Pancreas (tissue), 10 donors: ENCODE results near the gene OR2M2. TPM values are rescaled to one million over a fixed set of nuclear protein-coding genes. Genes with fewer than 3 reads are reported as not detected.

Source experiments
- ATAC-seq, 4 donors: fragments of 200-7000 bp; cut with Tn5 transposase; one replicate each; pipeline versions ENCODE4 v1.8.0 to v1.9.1; 2020; ENCODE audit warnings: mild to moderate bottlenecking in 4 of 4, moderate library complexity in 4 of 4
- DNase-seq, 6 donors: peaks; one replicate each; pipeline ENCODE4 v3.0.0-alpha.2; 2020
- FAIRE-seq: peaks from 2 replicates; lab custom pipeline; 2012; peaks lifted over from hg19 to GRCh38; lab: Jason Lieb, UNC
- H3K27ac ChIP-seq, 4 donors: fragments of 200-600 bp; sonication (generic); 1 replicate in 3 of 4; 2 replicates in 1 of 4; pipeline versions ENCODE4 v1.5.0 to v1.8.0; 2020
- H3K27me3 ChIP-seq, 4 donors: fragments of 200-600 bp; one replicate each; pipeline ENCODE4 v1.8.0; 2021
- H3K36me3 ChIP-seq, 3 donors: fragments of 200-600 bp; sonication (generic) in 1 of 3; one replicate each; pipeline versions ENCODE4 v1.5.0 to v1.8.0; 2020 to 2021
- H3K4me1 ChIP-seq, 3 donors: fragments of 200-600 bp; one replicate each; pipeline ENCODE4 v1.8.0; 2021
- H3K4me3 ChIP-seq, 4 donors: fragments of 200-600 bp; sonication (generic) in 2 of 4; one replicate each; pipeline versions ENCODE4 v1.5.0 to v1.8.0; 2020 to 2021
- H3K9me3 ChIP-seq, 4 donors: fragments of 200-600 bp; one replicate each; pipeline ENCODE4 v1.8.0; 2021
- CTCF ChIP-seq, 4 donors: fragments of 200-600 bp; sonication (generic) in 3 of 4; IDR thresholded peaks; one replicate each; pipeline versions ENCODE4 v1.5.0 to v1.8.0; 2021; ENCODE audit warnings: antibody characterized with exemption in 4 of 4
- WGBS, 2 donors: extraction: QIAGEN DNeasy Blood & Tissue Kit; methylation state at CpG; one replicate each; pipeline ENCODE4 v1.1.7; 2013; 5-methylcytosine and 5-hydroxymethylcytosine counted together
- intact Hi-C, 3 donors: fragments of 100-400 bp; cut with DNase I; formaldehyde crosslinking; loops; one replicate each; pipeline versions ENCODE4 v1.11.1 to v1.14.2; 2022
- polyA plus RNA-seq, 2 donors: library from polyadenylated mRNA; stranded (reverse); fragments of 200-250 nt; gene quantifications; one replicate each; pipeline ENCODE4 v1.2.3, GENCODE V29; 2013
- total RNA-seq, 6 donors: library from RNA; stranded (reverse); fragmentation: NEBNext Ultra II Directional in 4 of 6; extraction: Animal tissue kit (Norgen Biotek cat#: 25700) in 4 of 6; gene quantifications; one replicate each; pipeline versions ENCODE4 v1.2.1 to v1.2.4, GENCODE V29; 2021 to 2023
- donor health status: healthy with polysubstance abuse.
- donor health status: DM: no; HTN: no; CAD: no; lungs with moderate emphysema.
- donor health status: DM: no; HTN: no; CAD: no.
- donor health status: control.
- donor health status: control.
- donor health status: Bipolar disorder and iron deficiency.
- donor health status: DM: yes; HTN: yes; CAD: no.
- donor health status: DM: no; HTN: no; CAD: no.
- donor health status: DM: no; HTN: no; CAD: no.
- donor health status: DM: yes; HTN: yes; CAD: no.

The OR2M2 gene
- total RNA-seq, result not detected
- polyA plus RNA-seq, result not detected

- Histone ChIP-seq H3K4me3 (no peak within 1 kb of the TSS), H3K9me3 (no peaks in the 10 kb centered on the region), H3K4me1 (no peaks in the 10 kb centered on the region), H3K27ac (no peak within 1 kb of the TSS), H3K36me3 (no peaks in the 10 kb centered on the region), H3K27me3 (no peaks in the 10 kb centered on the region)
- TF ChIP-seq CTCF (IDR thresholded peaks at IDR 0.05), result no peak
- no peak for FAIRE-seq
- no peak for ATAC-seq
- DNase-seq, result no peak
- intact Hi-C loops, result no loop called here
These were observed at the start of gene OR2M2 for GRCh38 chr1:248174521-248174920. Gene OR2M2, plus strand, starts transcription at chr1:248174821. Its CDS starts 5,165 bp downstream, at chr1:248179986.

- intact Hi-C loops, result no loop called here
- FAIRE-seq (no peak), DNase-seq (no peak), ATAC-seq (no peak)
- Histone ChIP-seq H3K27me3 (no peaks in the 10 kb centered on the region), H3K9me3 (no peaks in the 10 kb centered on the region), H3K4me1 (no peaks in the 10 kb centered on the region), H3K36me3 (no peaks in the 10 kb centered on the region), H3K27ac (no peak overlapping the region), H3K4me3 (no peak overlapping the region)
- TF ChIP-seq CTCF (IDR thresholded peaks at IDR 0.05), result no peak
- 70 to 71% methylated on average over 5 of the region's 5 CpGs for WGBS, 2 donors
These were observed 47.0 kb upstream of the OR2M2 start for GRCh38 chr1:248127653-248128052.

GRCh38 chr1:248136811-248137210, 37.8 kb upstream of the OR2M2 start:
- intact Hi-C loops, result no loop called here
- no peak for TF ChIP-seq CTCF (IDR thresholded peaks at IDR 0.05)
- peak in 1 of 6 donors; percentile 52 for DNase-seq
- Histone ChIP-seq H3K4me1 (no peaks in the 10 kb centered on the region), H3K9me3 (no peaks in the 10 kb centered on the region), H3K4me3 (no peak overlapping the region), H3K36me3 (no peaks in the 10 kb centered on the region), H3K27ac (no peak overlapping the region), H3K27me3 (no peaks in the 10 kb centered on the region)
- ATAC-seq, result no peak
- WGBS, 2 donors, result 50 to 59% methylated on average over 21 of the region's 21 CpGs
- FAIRE-seq, result no peak

GRCh38 chr1:248140846-248141245, 33.8 kb upstream of the OR2M2 start:
- Histone ChIP-seq H3K4me3 (no peak overlapping the region), H3K36me3 (no peaks in the 10 kb centered on the region), H3K27ac (no peak overlapping the region), H3K27me3 (no peaks in the 10 kb centered on the region), H3K9me3 (no peaks in the 10 kb centered on the region), H3K4me1 (no peaks in the 10 kb centered on the region)
- DNase-seq (no peak), ATAC-seq (no peak), FAIRE-seq (no peak)
- 49 to 76% methylated on average over 1 of the region's 1 CpG for WGBS, 2 donors
- TF ChIP-seq CTCF (IDR thresholded peaks at IDR 0.05), result no peak
- intact Hi-C loops, result no loop called here

GRCh38 chr1:248143311-248143710, 31.3 kb upstream of the OR2M2 start:
- H3K9me3 ChIP-seq, result no peaks in the 10 kb centered on the region

More at GRCh38 chr1:248143311-248143710, 31.3 kb upstream of the OR2M2 start:
- Histone ChIP-seq H3K4me3 (no peak overlapping the region), H3K36me3 (no peaks in the 10 kb centered on the region), H3K4me1 (no peaks in the 10 kb centered on the region), H3K27ac (no peak overlapping the region), H3K27me3 (no peaks in the 10 kb centered on the region)
- WGBS, 2 donors, result 17 to 20% methylated on average over 1 of the region's 1 CpG
- ATAC-seq (no peak), FAIRE-seq (no peak), DNase-seq (no peak)
- intact Hi-C loops, result no loop called here
- no peak for TF ChIP-seq CTCF (IDR thresholded peaks at IDR 0.05)
